Measurements from ENCODE around the gene MOSPD3.

MOSPD3 gene

DNA sequence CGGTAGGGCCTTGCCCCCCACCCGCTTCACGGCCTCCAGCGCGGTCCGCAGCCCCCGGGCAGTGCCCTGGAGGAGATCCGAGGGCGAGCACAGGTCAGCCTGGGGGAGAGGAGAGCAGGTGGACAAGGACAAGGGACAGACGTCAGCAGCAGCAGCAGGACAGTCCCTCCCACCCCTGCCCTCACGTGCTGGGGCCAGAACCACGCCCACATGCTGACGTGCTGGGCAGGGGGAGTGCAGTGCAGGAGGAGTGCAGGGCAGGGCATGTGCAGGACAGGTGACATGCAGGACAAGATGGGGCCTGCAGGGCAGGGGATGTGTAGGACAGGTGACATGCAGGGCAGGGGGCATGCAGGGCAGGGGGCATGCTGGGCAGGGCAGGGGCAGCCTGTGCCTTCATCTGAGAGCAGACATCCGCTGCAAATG, 37.1 kb upstream of the MOSPD3 start:
- no peak for DNase-seq (ENCODE audit: low read depth, low spot score)

DNA sequence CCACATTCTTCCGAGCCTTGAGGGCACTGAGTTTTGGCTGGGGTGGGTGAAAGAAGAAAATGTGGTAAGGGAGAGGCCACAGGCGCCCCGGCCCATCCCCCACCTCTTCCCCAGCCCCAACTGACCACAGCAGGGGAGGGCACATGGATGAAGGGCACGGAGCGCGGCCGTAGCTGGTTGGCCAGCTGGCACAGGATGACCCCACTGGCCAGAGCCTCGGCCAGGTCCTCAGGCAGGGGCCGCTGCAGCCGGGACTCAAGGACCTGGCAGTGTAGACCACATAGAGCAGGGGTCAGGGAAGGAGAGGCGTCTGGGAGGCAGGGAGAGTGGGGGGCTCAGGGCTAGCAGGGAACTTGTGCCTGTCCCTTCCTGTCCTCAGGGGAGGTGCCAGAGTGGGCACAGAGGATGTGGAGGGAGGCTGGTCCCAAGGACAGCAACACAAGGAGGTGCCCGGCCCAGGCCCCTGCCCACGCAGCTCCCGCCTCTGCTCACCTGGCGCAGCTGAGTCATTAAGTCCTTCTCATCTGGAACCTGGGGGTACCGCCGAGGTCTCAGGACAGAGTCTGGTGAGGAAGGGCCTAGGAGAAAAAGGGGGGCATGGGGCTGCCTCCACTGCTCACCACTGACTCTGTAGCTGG, 36.5 kb upstream of the MOSPD3 start:
- no peak for DNase-seq (ENCODE audit: low read depth, low spot score)

DNA sequence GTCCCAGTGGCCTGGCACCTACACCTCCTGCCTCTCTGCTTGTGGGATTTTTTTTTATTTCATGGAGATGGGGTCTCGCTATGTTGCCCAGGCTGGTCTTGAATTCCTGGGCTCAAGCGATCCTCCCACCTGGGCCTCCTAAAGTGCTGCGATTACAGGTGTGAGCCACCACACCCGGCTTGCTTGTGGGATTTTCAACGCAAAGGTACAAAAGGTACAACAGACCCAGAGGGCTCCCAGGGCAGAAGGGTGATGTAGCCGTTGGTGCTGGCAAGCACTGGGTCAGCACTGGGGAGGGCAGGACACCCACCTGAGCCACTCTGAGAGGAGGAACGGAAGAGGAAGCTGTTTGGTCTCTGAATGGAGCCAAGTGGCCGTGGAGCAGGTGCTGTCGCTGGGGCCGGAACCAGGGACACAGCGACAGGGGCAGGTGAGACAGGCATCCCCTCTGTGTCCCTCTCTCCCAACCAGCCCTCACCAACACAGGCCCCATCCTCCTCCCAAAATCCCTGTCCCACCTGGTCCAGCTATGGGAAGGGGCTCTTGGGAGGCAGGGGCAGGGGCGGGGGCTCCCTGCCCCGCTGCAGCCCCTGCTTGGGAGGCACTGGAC, 35.9 kb upstream of the MOSPD3 start:
- no peak for DNase-seq (ENCODE audit: low read depth, low spot score)

DNA sequence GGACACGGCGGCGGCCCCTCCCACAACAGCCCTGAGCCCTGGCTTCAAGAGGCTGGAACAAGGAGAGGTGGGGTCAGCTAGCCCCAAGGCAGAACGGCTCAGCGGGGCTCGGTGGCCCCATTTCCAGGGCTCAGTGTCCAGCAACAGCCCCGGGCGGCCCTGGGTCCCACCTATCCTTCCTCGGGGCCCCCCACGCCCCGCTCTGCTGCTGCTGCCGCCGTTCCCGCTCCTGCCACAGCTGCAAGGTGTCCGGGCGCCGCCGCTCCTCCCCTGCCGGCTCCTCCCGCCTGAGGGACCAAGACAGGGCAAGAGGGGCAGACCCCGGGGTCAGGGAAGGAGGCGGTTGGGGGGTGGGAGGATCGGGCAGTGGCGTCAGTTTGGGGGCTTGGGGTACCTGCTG, 35.2 kb upstream of the MOSPD3 start:
- DNase-seq (ENCODE audit: low read depth, low spot score) = no peak

DNA sequence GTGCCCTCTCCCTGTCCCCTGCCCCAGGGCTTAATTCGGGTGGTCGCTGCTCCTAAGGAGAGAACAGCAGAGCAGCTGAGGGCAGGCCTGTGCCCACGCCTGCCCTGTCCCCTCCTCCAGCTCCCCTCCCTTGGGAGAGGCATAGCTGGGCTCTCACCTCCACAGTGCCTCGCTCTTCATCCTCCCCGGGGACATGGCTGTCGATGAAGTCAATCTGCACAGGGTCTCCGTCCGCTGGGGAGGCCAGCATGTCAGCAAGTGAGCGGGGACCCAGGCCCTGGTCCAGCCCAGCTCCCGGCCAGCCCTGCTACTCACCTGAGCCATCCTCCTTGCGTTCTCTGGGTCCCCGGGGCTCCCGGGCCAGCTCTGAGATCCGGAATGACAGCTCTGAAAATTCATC, 34.8 kb upstream of the MOSPD3 start:
- DNase-seq (ENCODE audit: low read depth, low spot score) = no peak

DNA sequence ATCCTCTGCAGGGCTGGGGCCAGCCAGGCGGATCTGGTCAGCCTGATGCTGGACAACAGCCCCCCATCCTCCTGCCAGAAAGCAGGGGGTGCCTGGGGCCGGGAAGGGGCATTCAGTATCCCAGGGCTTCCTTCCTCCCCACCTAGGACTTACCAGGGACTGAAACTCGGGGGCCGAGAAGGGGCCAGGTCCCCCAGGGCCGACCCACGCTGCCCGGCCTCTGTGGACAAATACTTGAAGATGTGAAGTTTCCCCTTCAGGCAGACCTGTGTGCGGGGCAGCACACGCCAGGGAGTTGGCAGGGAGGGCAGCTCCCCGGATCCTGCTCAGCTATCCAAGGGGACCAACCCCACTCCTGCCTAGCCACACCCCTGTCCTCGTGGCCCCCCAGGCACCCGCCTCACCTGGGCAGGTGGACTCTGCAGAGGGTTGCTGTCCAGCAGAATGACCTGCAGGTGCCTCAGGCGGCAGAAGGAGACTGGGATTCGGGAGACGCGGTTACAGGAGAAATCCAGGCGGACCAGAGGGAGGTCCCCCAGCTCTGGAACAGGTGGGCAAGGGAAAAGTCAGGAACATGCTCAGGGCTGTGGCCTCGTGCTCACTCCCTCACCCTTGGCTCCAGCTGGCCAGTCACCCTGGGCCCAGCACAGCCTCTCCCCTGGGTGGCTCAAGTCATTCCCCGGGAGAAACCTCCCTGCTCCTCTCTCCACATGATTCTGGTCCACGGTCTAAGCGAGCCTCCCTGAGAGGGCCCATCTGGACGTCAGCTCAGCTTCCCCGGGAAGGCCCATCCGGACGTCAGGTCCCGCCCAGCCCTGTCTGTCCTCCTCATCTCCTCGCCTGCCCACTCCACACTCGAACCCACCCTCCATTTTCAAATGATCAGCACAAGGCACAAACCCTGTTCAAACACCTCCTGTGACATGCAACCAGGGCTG, 33.8 kb upstream of the MOSPD3 start:
- DNase-seq (ENCODE audit: low read depth, low spot score) = no peak

DNA sequence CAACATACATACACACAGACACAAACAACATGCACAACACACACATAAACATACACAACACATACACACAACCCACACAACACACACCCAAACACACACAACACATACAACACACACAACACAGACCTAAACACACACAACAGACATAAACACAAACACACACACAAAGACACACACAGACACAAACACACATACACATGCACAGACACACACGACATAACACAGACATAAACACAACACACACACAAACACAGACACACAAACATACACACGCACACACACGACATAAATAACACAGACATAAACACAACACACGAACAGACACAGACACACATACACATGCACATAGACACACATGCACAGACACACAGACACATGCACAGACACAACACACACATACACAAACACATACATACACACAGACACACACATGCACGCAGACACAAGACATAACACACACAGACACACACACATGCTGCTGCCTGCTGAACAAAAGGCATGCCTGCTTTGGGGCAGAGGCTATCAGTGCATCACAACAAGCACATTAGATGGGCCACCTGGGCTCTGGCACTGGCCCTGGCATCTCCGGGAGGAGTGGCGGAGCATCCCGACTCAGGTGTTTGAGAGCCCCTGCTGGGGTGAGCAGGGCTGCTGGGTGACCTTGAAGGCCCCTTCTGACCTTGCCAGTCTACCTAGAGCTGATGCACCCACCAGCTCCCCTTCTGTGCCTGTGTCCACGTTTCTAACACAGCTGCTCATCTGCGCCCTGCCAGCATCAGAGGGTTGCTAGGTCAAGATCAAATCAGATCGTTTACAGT, 31.7 kb upstream of the MOSPD3 start:
- DNase-seq (ENCODE audit: low read depth, low spot score) = no peak

DNA sequence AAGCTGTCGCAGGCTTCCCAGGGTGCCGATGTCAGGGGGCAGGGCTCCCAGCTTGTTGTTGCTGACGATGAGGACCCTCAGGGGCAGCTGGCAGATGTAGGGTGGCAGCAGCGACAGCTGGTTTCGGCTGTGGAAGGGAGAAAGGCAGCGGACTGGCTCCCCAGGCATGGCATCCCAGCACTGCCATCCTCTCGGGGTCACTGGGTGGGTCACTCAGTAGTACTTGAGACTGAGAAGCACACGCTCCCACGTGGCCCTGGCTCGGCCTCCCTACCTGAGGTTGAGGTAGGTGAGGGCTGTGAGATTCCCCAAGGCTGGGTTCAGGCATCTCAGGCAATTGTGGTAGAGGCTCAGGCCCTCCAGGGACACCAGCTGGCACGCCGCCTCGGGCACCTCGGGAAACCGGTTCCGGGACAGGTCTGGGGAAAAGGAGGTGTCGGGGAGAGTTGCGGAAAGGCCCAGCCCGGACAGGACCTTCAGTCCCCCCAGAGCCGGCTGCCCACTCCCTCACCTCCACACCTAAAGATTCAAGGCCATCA, 30.2 kb upstream of the MOSPD3 start:
- DNase-seq (ENCODE audit: low read depth, low spot score) = no peak

DNA sequence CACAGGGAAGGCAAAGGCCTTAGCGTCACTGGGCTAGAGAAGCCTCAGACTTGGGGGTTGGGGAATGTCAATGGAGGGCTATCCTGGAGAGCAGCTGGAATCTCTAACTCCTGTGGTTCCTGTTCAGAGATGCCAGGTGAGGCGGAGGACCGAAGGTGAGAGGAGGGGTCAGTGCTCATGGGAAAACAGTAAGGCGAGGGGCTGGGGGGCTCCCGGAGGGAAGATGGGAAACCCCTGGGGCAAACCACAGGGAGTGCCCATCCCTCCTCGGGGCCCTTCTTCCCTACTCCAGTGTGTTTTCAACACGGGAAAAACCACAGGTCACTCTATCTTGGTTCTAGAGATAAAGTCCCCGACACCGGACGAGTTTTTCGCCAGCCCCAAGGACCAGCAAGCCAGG, 29.7 kb upstream of the MOSPD3 start:
- DNase-seq (ENCODE audit: low read depth, low spot score) = no peak

DNA sequence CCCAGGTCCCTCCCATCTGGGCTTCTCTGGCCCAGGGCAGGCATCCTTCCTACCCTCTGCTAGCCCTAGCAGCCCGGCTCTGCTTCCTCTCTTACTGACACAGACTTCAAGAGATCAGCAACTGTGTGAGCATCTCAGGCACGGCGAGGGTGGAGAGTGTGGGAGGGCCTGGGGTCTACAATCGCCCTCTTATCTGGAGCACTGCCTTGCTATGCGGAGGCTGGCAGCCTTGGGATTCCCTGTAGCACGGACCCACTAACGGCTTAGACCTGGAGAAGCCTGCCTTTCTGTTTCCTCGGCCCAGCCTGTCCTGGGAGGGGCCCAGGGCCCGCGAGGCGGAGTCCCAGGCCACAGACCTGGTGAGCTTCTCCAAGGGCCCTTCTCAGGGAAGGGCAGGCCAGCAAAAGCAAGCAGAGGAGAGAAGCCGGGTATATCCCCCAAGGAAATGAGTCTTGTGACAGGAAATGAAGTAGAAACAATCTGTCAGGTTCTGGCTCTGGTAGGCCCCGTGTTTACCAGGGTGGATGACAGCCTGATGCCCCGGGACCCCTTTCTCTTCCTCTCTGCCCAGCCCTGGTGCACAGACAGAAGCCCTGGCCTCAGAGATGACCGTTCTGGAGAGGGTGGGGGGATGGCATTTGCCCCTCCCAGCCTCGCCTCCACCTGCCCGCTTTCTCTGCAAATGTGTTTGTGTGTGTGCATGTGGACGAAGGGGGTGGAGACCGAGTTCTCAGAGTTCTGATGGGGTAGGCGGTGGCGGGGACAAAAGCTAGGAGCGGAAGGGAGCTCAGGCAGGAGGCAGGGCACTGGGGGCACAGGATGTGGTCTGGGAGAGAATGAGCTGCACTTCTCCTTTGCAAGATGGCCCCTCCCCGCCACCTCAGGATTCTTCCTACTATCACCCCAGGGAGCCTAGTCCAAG, 28.9 kb upstream of the MOSPD3 start:
- no peak for DNase-seq (ENCODE audit: low read depth, low spot score)

DNA sequence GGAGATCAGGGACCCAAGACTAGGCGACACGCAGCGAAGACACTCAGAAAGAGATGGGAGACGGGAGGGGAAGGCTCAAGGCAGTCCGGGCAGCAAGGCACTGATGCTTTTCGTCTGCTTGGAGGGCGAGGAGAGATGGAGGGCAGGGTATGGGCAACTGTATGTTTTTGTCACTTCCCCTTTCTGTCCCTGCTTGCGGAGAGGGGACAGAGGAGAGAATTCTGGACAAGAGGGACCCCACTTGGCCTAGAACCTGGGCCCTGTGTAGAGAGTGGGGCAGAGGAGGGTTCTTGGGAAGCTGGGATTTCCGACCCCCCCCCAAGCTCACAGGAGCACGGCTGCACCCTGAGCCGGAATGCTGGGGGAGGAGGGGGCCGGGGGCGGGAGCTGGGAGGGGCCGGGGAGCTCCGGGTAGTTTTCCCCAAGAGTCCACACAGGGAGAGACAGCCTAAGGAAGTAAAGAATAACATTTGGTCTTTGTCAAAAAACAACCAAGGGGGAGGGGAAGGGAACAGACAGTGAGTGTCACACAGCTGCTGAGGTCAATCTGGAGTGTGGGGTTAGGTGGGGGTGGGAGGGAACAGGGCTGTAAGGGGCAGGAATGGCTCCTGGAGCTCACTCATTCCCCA, 28.2 kb upstream of the MOSPD3 start:
- DNase-seq (ENCODE audit: low read depth, low spot score) = no peak

DNA sequence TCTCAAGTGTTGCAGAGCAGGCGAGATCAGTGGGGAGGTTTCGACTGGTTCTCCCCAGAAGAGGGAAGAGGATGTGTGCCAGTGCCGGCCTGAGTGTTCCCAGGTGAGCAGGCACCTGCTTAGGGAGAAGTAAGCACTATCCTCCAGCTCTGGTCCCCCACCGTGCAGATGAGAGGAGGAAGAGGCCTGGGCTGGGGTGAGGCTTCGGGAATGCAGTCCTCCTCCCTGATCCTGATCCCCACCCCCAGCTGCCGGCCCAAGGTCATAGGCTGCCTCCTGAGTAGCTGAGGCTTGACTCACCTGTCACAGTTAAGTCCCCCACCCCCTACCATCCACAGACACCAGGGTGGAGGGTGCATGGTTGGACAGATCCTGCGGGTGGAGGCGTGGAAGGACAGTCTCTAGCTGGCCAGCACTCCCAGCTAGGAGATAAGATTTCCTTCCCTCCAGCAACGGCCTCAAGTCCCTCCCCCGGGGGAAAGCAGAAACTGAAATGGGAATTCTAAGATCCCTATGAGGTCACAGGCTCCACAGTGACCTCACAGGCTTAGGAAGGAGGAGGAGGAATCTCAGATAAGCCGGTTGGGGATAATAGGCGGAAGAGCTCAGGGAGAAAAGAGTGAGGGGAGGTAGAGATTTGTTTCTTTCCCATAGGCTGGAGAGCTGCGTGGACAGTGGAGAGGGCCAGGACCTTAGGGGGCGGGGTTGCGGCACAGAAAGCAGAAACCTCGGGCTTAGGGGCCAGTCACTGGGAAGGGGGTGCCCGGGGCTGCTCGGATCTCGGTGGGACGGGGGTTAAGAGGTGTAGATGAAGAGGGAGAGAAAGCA, 27.4 kb upstream of the MOSPD3 start:
- no peak for DNase-seq (ENCODE audit: low read depth, low spot score)

DNA sequence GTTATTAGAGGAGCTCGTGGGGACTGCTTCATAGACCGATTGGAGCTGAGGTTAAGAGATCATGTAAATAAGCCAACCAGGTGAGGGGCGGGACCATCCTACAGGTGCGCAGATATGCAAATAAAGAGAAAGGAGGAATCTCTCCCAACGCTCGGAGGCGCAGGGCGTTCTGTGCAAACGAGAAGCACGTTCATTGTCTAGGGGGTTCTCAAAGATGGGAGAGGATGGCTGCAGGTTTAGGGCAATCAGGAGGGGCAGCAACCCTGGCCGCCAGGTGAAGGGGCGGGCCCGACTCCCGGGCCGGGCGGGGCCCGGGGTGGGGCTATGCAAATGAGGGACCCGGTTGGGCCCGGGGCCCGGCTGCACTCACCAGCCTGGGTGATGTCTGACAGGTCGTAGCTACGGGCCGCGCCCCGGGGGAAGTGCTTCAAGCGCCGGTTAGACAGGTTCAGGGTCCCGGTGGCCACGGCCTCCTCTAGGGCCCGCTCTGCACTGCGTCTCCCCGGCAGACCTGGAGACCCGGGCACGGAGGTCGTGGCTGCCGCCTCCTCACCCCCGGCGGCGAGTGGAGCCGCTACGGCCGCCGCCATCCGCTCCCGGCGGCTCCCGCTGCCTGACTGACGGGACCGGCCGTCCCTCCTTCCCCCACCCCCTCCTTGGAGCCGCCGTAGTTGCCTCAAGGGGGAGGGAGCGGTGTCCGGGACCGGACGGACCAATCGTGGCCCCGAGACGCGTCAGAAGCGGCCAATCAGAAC, 26.7 kb upstream of the MOSPD3 start, which contains the start of gene LRCH4:
LRCH4 (minus strand) TSS at position 619 of the 755 bp plus-strand sequence; CDS start at position 590, 29 bp downstream.
- DNase-seq (ENCODE audit: low read depth, low spot score) = peak; percentile 24

DNA sequence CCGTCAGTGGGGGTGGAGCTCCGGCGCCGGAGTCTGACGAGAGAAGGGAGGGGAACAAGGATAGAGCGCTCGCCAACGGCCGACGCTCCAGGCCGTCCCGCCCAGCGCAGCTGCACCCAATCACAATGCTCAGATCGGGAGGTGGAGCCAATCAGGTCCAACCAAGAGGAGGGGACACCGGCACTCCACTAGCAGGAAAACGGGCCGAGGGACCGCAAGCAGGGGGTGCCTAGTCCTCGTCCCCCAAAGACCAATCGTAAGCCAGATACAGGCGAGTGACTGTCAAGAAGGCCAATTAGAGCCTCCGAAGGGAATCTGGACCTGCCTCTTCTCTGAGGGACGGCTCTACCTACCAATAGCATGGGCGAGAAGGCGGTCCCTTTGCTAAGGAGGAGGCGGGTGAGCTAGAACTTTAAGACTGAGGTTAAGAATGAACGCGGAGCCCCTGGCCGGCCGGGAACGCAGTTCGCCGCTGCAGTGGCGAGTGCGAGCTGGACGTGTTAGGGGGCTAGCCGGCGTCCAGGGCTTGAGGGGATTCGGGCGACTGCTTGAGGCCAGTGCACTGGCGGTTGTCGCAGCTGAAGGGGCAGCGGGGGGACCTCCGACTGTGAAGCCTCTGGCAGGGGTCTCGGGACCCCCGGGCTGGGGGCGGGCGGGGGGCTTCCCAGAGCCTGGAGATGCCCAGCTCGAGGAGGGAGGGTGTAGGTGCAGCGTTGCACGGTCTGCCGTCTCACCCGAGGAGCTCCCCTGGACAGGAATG, 25.9 kb upstream of the MOSPD3 start, which contains the start of gene FBXO24:
FBXO24 (plus strand) TSS at position 63 of the 760 bp plus-strand sequence; CDS start at position 361, 298 bp downstream.
- DNase-seq (ENCODE audit: low read depth, low spot score) = peak; percentile 99

DNA sequence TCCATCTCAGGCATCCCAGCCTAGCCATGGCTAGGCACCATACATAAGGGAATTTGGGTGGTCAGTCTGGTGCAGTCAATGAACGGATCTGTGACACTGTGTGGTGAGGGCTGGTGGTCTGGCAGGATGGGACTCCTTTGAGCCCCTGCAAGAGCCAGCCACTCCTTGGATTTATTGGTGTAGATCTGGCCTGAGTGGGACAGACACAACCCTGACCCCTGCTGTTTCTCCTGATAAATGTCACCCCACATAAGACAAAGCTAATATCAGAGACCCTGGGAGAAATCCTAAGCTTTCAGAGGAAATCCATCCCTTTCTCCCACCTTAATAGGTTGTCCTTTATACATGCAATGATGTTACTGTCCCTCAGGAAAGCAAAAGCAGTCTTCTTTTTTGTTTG, 23.9 kb upstream of the MOSPD3 start:
- no peak for DNase-seq (ENCODE audit: low read depth, low spot score)

DNA sequence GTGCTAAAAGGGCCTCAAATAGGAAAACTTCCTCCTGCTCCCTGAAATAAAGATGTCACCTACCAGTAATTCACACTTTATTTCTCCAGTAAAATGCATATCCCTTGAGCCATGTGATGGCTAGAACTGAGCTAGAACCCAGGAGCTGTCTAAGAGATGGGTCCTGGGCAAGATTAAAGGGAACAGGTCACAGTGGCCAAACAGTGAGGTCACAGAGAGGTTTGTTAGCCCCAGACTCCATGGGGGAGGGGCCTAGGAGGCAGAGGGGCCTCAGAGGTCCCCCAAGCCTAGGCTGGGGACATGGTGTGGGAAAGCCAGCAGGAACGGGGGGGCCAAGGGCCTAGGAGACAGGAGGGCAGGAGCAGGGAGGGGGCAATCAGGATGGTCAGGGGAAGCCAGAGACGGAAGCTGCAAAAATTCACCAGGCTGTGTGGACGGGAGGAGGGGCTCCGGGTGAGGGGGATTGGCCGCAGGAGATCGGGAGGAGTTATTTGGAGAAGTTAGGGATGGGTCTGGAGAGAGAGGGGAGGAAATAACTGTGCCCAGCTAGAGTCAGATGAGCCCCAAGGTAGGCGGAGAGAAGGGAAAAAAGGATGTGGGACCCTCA, 22.9 kb upstream of the MOSPD3 start:
- no peak for DNase-seq (ENCODE audit: low read depth, low spot score)

Data from activated CD4-positive, CD25-positive, alpha-beta regulatory T cell treated with anti-CD3 and anti-CD28 coated beads, Interleukin-2, amount 50 U/mL, for 16 hours (primary cell).